Measurements from ENCODE around the gene RFT1.

DNA sequence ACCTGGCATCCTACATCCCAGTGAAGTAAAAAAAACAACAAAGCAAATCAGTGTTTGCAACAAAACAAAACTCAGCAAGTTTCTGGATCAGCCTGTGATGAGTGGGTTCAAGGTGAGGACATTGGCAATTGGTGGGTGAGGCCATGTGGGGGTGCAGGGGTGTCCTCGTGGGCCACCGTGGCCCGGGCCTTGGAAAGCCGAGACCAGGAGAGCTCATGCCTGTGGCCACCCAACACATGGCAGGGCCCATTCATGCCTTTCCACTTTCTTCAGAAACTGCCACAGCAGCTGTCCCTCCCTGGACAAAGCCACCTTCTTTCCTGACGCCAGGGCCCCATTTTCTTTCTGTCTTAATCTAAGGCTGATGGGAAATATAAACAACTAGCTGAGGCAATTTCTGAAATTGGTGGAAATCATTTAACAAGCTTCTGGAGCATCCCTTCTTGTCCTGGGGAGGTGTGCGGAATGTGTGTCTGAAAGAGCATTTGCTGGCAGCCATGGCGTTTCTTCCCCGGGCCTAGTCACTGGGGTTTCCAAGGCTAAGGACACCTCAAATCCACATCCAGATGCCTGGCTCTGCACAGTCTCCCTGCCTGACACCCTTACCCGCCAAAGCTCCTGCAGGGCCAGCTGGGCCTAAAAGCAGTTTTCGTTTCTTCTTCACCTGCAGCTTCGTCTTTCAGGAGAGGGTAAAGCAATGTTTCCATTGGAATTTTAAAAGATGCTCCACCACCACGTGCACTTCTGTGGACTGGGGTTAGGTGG lies 50.3 kb downstream of the RFT1 start:
- TF ChIP-seq, protein P1, sequence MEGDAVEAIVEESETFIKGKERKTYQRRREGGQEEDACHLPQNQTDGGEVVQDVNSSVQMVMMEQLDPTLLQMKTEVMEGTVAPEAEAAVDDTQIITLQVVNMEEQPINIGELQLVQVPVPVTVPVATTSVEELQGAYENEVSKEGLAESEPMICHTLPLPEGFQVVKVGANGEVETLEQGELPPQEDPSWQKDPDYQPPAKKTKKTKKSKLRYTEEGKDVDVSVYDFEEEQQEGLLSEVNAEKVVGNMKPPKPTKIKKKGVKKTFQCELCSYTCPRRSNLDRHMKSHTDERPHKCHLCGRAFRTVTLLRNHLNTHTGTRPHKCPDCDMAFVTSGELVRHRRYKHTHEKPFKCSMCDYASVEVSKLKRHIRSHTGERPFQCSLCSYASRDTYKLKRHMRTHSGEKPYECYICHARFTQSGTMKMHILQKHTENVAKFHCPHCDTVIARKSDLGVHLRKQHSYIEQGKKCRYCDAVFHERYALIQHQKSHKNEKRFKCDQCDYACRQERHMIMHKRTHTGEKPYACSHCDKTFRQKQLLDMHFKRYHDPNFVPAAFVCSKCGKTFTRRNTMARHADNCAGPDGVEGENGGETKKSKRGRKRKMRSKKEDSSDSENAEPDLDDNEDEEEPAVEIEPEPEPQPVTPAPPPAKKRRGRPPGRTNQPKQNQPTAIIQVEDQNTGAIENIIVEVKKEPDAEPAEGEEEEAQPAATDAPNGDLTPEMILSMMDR (optimal IDR thresholded peaks at IDR 0.05 in 1 of 3, IDR thresholded peaks at IDR 0.05 in 1 of 3, conservative IDR thresholded peaks at IDR 0.05 in 1 of 3; ENCODE audit: extremely low read depth in 1 of 3, insufficient read depth in 2 of 3, low read length in 3 of 3) = no peak
- no peak for TF ChIP-seq EZH2 (IDR thresholded peaks at IDR 0.05; ENCODE audit: low read length)

All from keratinocyte (primary cell).